Left lung (tissue), 10 donors: ENCODE results near the gene PFN1. TPM values are rescaled to one million over a fixed set of nuclear protein-coding genes. Genes with fewer than 3 reads are reported as not detected.

Source experiments
- ATAC-seq: fragments of 200-7000 bp; cut with Tn5 transposase; one replicate; pipeline ENCODE4 v1.9.1; 2020; ENCODE audit warnings: moderate library complexity
- DNase-seq, 4 donors: peaks; one replicate each; pipeline ENCODE4 v3.0.0-alpha.2; 2013 to 2020
- H3K27ac ChIP-seq, 2 donors: fragments of 200-600 bp; sonication (generic) in 1 of 2; one replicate each; pipeline versions ENCODE4 v1.5.0 to v1.8.0; 2020 to 2021
- H3K27me3 ChIP-seq, 2 donors: fragments of 200-600 bp; sonication (generic) in 1 of 2; one replicate each; pipeline versions ENCODE4 v1.5.0 to v1.8.0; 2020 to 2021
- H3K36me3 ChIP-seq, 2 donors: fragments of 200-600 bp; sonication (generic) in 1 of 2; one replicate each; pipeline versions ENCODE4 v1.5.0 to v1.8.0; 2020 to 2021
- H3K4me1 ChIP-seq, 2 donors: fragments of 200-600 bp; one replicate each; pipeline ENCODE4 v1.8.0; 2021
- H3K4me3 ChIP-seq, 2 donors: fragments of 200-600 bp; sonication (generic) in 1 of 2; one replicate each; pipeline versions ENCODE4 v1.5.0 to v1.8.0; 2020 to 2021; ENCODE audit warnings: mild to moderate bottlenecking in 1 of 2
- H3K9me3 ChIP-seq, 2 donors: fragments of 200-600 bp; sonication (generic) in 1 of 2; one replicate each; pipeline versions ENCODE4 v1.5.0 to v1.8.0; 2020 to 2021
- intact Hi-C, 2 donors: fragments of 100-400 bp; cut with DNase I; formaldehyde crosslinking; loops; one replicate each; pipeline versions ENCODE4 v1.11.2 to v1.14.2; 2022
- microRNA-seq, 2 donors: library from miRNA; unstranded; fragments of <30 nt; microRNA quantifications; one replicate each; pipeline ENCODE4, GENCODE V29; 2019
- polyA plus RNA-seq, 6 donors: library from polyadenylated mRNA; unstranded; fragments of 120-200 nt; gene quantifications; one replicate each; pipeline ENCODE4 v1.2.1, GENCODE V29; 2013; ENCODE audit not compliant: insufficient read length in 6 of 6
- total RNA-seq, 2 donors: library from RNA; stranded (reverse); fragmentation: NEBNext Ultra II Directional; extraction: Animal tissue kit (Norgen Biotek cat#: 25700); gene quantifications; one replicate each; pipeline ENCODE4 v1.2.1, GENCODE V29; 2021
- TF ChIP-seq, protein P1 (sequence below), 2 donors: fragments of 200-600 bp; sonication (generic) in 1 of 2; IDR thresholded peaks; one replicate each; pipeline versions ENCODE4 v1.5.0 to v1.8.0; 2021; ENCODE audit warnings: antibody characterized with exemption in 2 of 2
- donor health status: DM: no; HTN: yes; CAD: no.
- donor health status: DM: no; HTN: no; CAD: no.

The PFN1 gene
- total and polyA plus RNA-seq, 8 donors: 337 to 987 (median 430) TPM

DNA sequence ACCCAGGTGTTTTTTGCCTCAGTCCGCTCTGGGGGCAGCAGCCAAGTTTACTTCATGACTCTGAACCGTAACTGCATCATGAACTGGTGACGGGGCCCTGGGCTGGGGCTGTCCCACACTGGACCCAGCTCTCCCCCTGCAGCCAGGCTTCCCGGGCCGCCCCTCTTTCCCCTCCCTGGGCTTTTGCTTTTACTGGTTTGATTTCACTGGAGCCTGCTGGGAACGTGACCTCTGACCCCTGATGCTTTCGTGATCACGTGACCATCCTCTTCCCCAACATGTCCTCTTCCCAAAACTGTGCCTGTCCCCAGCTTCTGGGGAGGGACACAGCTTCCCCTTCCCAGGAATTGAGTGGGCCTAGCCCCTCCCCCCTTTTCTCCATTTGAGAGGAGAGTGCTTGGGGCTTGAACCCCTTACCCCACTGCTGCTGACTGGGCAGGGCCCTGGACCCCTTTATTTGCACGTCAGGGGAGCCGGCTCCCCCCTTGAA, 51.1 kb downstream of the PFN1 start:
- DNase-seq (peak in 1 of 4 donors; percentile 61), ATAC-seq (no peak)
- Histone ChIP-seq H3K36me3 (peaks cover 0 to 54% of the 10 kb centered on the region in 2 donors), H3K4me1 (peaks cover 10 to 33% of the 10 kb centered on the region in 2 donors), H3K4me3 (no peak overlapping the region), H3K27ac (no peak overlapping the region), H3K9me3 (no peaks in the 10 kb centered on the region), H3K27me3 (peaks cover 0 to 21% of the 10 kb centered on the region in 2 donors)
- intact Hi-C loops: loop anchor here in 1 of 2 donors (10.0 kb wide), 1 partner anchor 192 kb away; the partner anchor contains the start of gene PELP1
- TF ChIP-seq, protein P1, sequence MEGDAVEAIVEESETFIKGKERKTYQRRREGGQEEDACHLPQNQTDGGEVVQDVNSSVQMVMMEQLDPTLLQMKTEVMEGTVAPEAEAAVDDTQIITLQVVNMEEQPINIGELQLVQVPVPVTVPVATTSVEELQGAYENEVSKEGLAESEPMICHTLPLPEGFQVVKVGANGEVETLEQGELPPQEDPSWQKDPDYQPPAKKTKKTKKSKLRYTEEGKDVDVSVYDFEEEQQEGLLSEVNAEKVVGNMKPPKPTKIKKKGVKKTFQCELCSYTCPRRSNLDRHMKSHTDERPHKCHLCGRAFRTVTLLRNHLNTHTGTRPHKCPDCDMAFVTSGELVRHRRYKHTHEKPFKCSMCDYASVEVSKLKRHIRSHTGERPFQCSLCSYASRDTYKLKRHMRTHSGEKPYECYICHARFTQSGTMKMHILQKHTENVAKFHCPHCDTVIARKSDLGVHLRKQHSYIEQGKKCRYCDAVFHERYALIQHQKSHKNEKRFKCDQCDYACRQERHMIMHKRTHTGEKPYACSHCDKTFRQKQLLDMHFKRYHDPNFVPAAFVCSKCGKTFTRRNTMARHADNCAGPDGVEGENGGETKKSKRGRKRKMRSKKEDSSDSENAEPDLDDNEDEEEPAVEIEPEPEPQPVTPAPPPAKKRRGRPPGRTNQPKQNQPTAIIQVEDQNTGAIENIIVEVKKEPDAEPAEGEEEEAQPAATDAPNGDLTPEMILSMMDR (IDR thresholded peaks at IDR 0.05): no peak

GRCh38 chr17:4896332-4897197, 51.8 kb downstream of the PFN1 start:
- Histone ChIP-seq H3K36me3 (peaks cover 0 to 60% of the 10 kb centered on the region in 2 donors), H3K27me3 (peaks cover 0 to 21% of the 10 kb centered on the region in 2 donors), H3K4me1 (peaks cover 6 to 30% of the 10 kb centered on the region in 2 donors), H3K9me3 (no peaks in the 10 kb centered on the region), H3K27ac (no peak overlapping the region), H3K4me3 (no peak overlapping the region)
- intact Hi-C loops: loop anchor here in 1 of 2 donors (10.0 kb wide), 1 partner anchor 192 kb away; the partner anchor contains the start of gene PELP1
- no peak for ATAC-seq
- TF ChIP-seq, protein P1 (IDR thresholded peaks at IDR 0.05): no peak
- DNase-seq: peak in 1 of 4 donors; percentile 61

DNA sequence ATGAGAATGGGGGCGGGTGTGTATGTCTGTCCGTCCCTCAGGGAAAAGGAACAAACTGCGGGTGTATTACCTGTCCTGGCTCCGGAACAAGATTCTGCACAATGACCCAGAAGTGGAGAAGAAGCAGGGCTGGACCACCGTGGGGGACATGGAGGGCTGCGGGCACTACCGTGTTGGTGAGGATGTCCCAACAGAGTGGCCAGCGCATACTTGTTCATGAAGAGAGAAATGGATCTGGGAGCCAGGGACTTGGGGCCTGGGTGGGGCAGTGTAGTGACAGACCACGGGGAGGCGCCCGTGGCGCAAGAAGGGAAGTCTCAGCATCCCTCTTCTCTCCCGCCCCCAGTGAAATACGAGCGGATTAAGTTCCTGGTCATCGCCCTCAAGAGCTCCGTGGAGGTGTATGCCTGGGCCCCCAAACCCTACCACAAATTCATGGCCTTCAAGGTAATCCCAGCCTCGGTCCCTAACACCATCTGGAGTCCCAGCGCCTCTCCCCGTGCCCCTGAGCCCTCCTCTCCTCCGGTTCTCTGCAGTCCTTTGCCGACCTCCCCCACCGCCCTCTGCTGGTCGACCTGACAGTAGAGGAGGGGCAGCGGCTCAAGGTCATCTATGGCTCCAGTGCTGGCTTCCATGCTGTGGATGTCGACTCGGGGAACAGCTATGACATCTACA, 52.5 kb downstream of the PFN1 start:
- H3K4me1 ChIP-seq: peaks cover 6 to 22% of the 10 kb centered on the region in 2 donors
- H3K4me3 ChIP-seq: no peak overlapping the region
- H3K27me3 ChIP-seq: peaks cover 0 to 19% of the 10 kb centered on the region in 2 donors
- no peaks in the 10 kb centered on the region for H3K9me3 ChIP-seq
- intact Hi-C loops: loop anchor here in 1 of 2 donors (10.0 kb wide), 1 partner anchor 191 kb away; the partner anchor contains the start of gene PELP1
- H3K27ac ChIP-seq: no peak overlapping the region
- ATAC-seq (no peak), DNase-seq (peak in 1 of 4 donors; percentile 74)
- peaks cover 0 to 68% of the 10 kb centered on the region in 2 donors for H3K36me3 ChIP-seq
- TF ChIP-seq, protein P1 (IDR thresholded peaks at IDR 0.05): no peak

Small RNA genes within 50 kb of the gene (microRNA-seq; reads per million reads assigned to microRNA genes)
- gene MIR6864 (0 to 0.50 reads per million in 2 donors), gene MIR6865 (0 to 0.27 reads per million in 2 donors)

Other genes starting within 250 kb of the PFN1 start
- gene PELP1, start 244.4 kb downstream of the PFN1 start, total RNA-seq: 10 to 100 TPM; 42.2 to 48.8 TPM
- 10 to 100 TPM; 45.9 to 55.1 (median 46.7) TPM for gene PELP1, start 244.4 kb downstream of the PFN1 start, polyA plus RNA-seq
- 100 to 1,000 TPM in 1 of 2 donors, 10 to 100 TPM in 1; 91.8 to 240 TPM for gene ARRB2, start 237.9 kb downstream of the PFN1 start, total RNA-seq
- 10 to 100 TPM; 41.3 to 55.8 (median 47.0) TPM for gene ARRB2, start 237.9 kb downstream of the PFN1 start, polyA plus RNA-seq
- gene MED11, start 217.1 kb downstream of the PFN1 start, total RNA-seq: 10 to 100 TPM; 22.6 to 23.6 TPM
- 10 to 100 TPM; 19.9 to 26.5 (median 22.9) TPM for gene MED11, start 217.1 kb downstream of the PFN1 start, polyA plus RNA-seq
- gene ZMYND15, start 208.7 kb downstream of the PFN1 start, total RNA-seq: 1 to 10 TPM; 4.1 to 5.2 TPM
- gene ZMYND15, start 208.7 kb downstream of the PFN1 start, polyA plus RNA-seq: under 1 TPM; 0.34 to 0.84 (median 0.51) TPM
- 100 to 1,000 TPM; 122 to 147 TPM for gene CXCL16, start 208.6 kb downstream of the PFN1 start, total RNA-seq
- gene CXCL16, start 208.6 kb downstream of the PFN1 start, polyA plus RNA-seq: 10 to 100 TPM; 14.2 to 20.8 (median 15.2) TPM
- gene TM4SF5, start 176.6 kb downstream of the PFN1 start, total RNA-seq: not detected
- not detected for gene TM4SF5, start 176.6 kb downstream of the PFN1 start, polyA plus RNA-seq
- gene VMO1, start 162.2 kb downstream of the PFN1 start, total RNA-seq: 1 to 10 TPM; 2.1 to 6.0 TPM
- gene VMO1, start 162.2 kb downstream of the PFN1 start, polyA plus RNA-seq: 1 to 10 TPM in 1 of 6 donors, under 1 TPM in 5; 0.22 to 1.0 (median 0.34) TPM
- gene GLTPD2, start 159.6 kb downstream of the PFN1 start, total RNA-seq: not detected
- 1 to 10 TPM in 3 of 6 donors, under 1 TPM in 3; 0.59 to 1.5 (median 0.99) TPM for gene GLTPD2, start 159.6 kb downstream of the PFN1 start, polyA plus RNA-seq
- 100 to 1,000 TPM; 102 to 129 TPM for gene PSMB6, start 152.4 kb downstream of the PFN1 start, total RNA-seq
- gene PSMB6, start 152.4 kb downstream of the PFN1 start, polyA plus RNA-seq: 100 to 1,000 TPM in 3 of 6 donors, 10 to 100 TPM in 3; 91.9 to 113 (median 99.6) TPM
- gene PLD2, start 141.4 kb downstream of the PFN1 start, total RNA-seq: 10 to 100 TPM; 30.0 to 34.7 TPM
- 10 to 100 TPM; 57.5 to 70.0 (median 61.8) TPM for gene PLD2, start 141.4 kb downstream of the PFN1 start, polyA plus RNA-seq
- 10 to 100 TPM; 84.1 to 85.4 TPM for gene MINK1, start 115.2 kb downstream of the PFN1 start, total RNA-seq
- gene MINK1, start 115.2 kb downstream of the PFN1 start, polyA plus RNA-seq: 10 to 100 TPM; 53.5 to 77.7 (median 64.0) TPM
- gene C17orf107, start 49.0 kb downstream of the PFN1 start, total RNA-seq: 1 to 10 TPM; 2.0 to 5.3 TPM
- gene C17orf107, start 49.0 kb downstream of the PFN1 start, polyA plus RNA-seq: 1 to 10 TPM in 2 of 6 donors, under 1 TPM in 4; 0.63 to 1.5 (median 0.82) TPM
- gene CHRNE, start 45.4 kb downstream of the PFN1 start, total RNA-seq: 1 to 10 TPM; 2.9 to 4.9 TPM
- 1 to 10 TPM in 1 of 6 donors, under 1 TPM in 5; 0.56 to 1.5 (median 0.83) TPM for gene CHRNE, start 45.4 kb downstream of the PFN1 start, polyA plus RNA-seq
- gene GP1BA, start 16.3 kb downstream of the PFN1 start, total RNA-seq: under 1 TPM; 0.31 to 0.96 TPM
- 1 to 10 TPM; 2.8 to 3.7 (median 3.5) TPM for gene GP1BA, start 16.3 kb downstream of the PFN1 start, polyA plus RNA-seq
- gene SLC25A11, start 8.5 kb downstream of the PFN1 start, total RNA-seq: 10 to 100 TPM; 58.6 to 70.5 TPM
- gene SLC25A11, start 8.5 kb downstream of the PFN1 start, polyA plus RNA-seq: 10 to 100 TPM; 38.4 to 56.2 (median 46.9) TPM
- 100 to 1,000 TPM; 102 to 108 TPM for gene RNF167, start 8.3 kb downstream of the PFN1 start, total RNA-seq
- 100 to 1,000 TPM; 101 to 126 (median 119) TPM for gene RNF167, start 8.3 kb downstream of the PFN1 start, polyA plus RNA-seq
- 10 to 100 TPM; 15.0 to 15.9 TPM for gene ENO3, start 2.6 kb upstream of the PFN1 start, total RNA-seq
- 10 to 100 TPM; 10.7 to 22.4 (median 15.6) TPM for gene ENO3, start 2.6 kb upstream of the PFN1 start, polyA plus RNA-seq
- gene SPAG7, start 19.3 kb upstream of the PFN1 start, total RNA-seq: 10 to 100 TPM; 47.2 to 59.3 TPM
- gene SPAG7, start 19.3 kb upstream of the PFN1 start, polyA plus RNA-seq: 10 to 100 TPM; 73.4 to 78.6 (median 75.2) TPM
- gene CAMTA2, start 39.1 kb upstream of the PFN1 start, total RNA-seq: 10 to 100 TPM; 51.3 to 64.9 TPM
- 10 to 100 TPM; 28.6 to 40.8 (median 33.3) TPM for gene CAMTA2, start 39.1 kb upstream of the PFN1 start, polyA plus RNA-seq
- gene INCA1, start 49.0 kb upstream of the PFN1 start, total RNA-seq: 1 to 10 TPM; 1.0 to 2.4 TPM
- 10 to 100 TPM in 2 of 6 donors, 1 to 10 TPM in 4; 8.1 to 11.5 (median 9.1) TPM for gene INCA1, start 49.0 kb upstream of the PFN1 start, polyA plus RNA-seq
- gene KIF1C, start 49.4 kb upstream of the PFN1 start, total RNA-seq: 100 to 1,000 TPM; 205 to 239 TPM
- 10 to 100 TPM; 48.9 to 75.0 (median 65.9) TPM for gene KIF1C, start 49.4 kb upstream of the PFN1 start, polyA plus RNA-seq
- under 1 TPM; 0.58 to 0.73 TPM for gene SLC52A1, start 86.9 kb upstream of the PFN1 start, total RNA-seq
- under 1 TPM; 0.13 to 0.34 (median 0.25) TPM for gene SLC52A1, start 86.9 kb upstream of the PFN1 start, polyA plus RNA-seq
- gene ZFP3, start 129.9 kb upstream of the PFN1 start, total RNA-seq: 1 to 10 TPM; 4.9 to 5.7 TPM
- 10 to 100 TPM in 1 of 6 donors, 1 to 10 TPM in 5; 8.7 to 10.3 (median 9.5) TPM for gene ZFP3, start 129.9 kb upstream of the PFN1 start, polyA plus RNA-seq
- gene ZNF232, start 163.3 kb upstream of the PFN1 start, total RNA-seq: 10 to 100 TPM in 1 of 2 donors, 1 to 10 TPM in 1; 7.7 to 12.5 TPM
- 10 to 100 TPM; 16.9 to 50.6 (median 42.3) TPM for gene ZNF232, start 163.3 kb upstream of the PFN1 start, polyA plus RNA-seq
- under 1 TPM; 0.15 to 0.21 TPM for gene USP6, start 167.5 kb upstream of the PFN1 start, total RNA-seq
- 10 to 100 TPM in 3 of 6 donors, 1 to 10 TPM in 3; 2.0 to 16.5 (median 11.4) TPM for gene USP6, start 167.5 kb upstream of the PFN1 start, polyA plus RNA-seq
- gene ZNF594, start 243.3 kb upstream of the PFN1 start, total RNA-seq: 1 to 10 TPM; 6.5 to 7.1 TPM
- gene ZNF594, start 243.3 kb upstream of the PFN1 start, polyA plus RNA-seq: 10 to 100 TPM; 18.7 to 22.5 (median 19.3) TPM